Lung (tissue), 16 donors: ENCODE data around the gene AP1M2. TPM values are rescaled to one million over a fixed set of nuclear protein-coding genes. Genes with fewer than 3 reads are reported as not detected.

ENCODE experiments used
- ATAC-seq: fragments of 200-7000 bp; cut with Tn5 transposase; one replicate; pipeline ENCODE4 v1.9.1; 2020; ENCODE audit warnings: moderate number of reproducible peaks; ENCODE audit not compliant: insufficient read depth, low FRiP score
- DNase-seq, 3 donors: peaks; one replicate each; pipeline ENCODE4 v3.0.0-alpha.2; 2013 to 2017
- H3K27ac ChIP-seq, 2 donors: one replicate each; pipeline ENCODE4 v1.5.1; 2013; ENCODE audit warnings: mild to moderate bottlenecking in 2 of 2, moderate library complexity in 2 of 2, control low read depth in 1 of 2, inconsistent platforms in 1 of 2, low read depth in 1 of 2, low read length in 1 of 2
- H3K27me3 ChIP-seq, 3 donors: one replicate each; pipeline ENCODE4 v1.5.1; 2013; ENCODE audit warnings: low read length in 2 of 3; ENCODE audit not compliant: control insufficient read depth in 3 of 3, insufficient read depth in 3 of 3
- H3K36me3 ChIP-seq, 4 donors: one replicate each; pipeline ENCODE4 v1.5.1; 2013; ENCODE audit warnings: low read length in 4 of 4, mild to moderate bottlenecking in 1 of 4, moderate library complexity in 1 of 4; ENCODE audit not compliant: control insufficient read depth in 4 of 4, insufficient read depth in 4 of 4
- H3K4me1 ChIP-seq, 5 donors: one replicate each; pipeline ENCODE4 v1.5.1; 2013; ENCODE audit warnings: low read length in 5 of 5, mild to moderate bottlenecking in 2 of 5, moderate library complexity in 1 of 5; ENCODE audit not compliant: control insufficient read depth in 5 of 5, insufficient read depth in 5 of 5
- H3K4me3 ChIP-seq: one replicate; pipeline ENCODE4 v1.5.1; 2013; ENCODE audit warnings: mild to moderate bottlenecking, control low read depth, moderate library complexity
- H3K9ac ChIP-seq, 2 donors: one replicate each; pipeline ENCODE4 v1.5.1; 2013; ENCODE audit warnings: low read length in 2 of 2, control low read depth in 1 of 2; ENCODE audit not compliant: insufficient read depth in 1 of 2
- H3K9me3 ChIP-seq, 4 donors: one replicate each; pipeline ENCODE4 v1.5.1; 2013; ENCODE audit warnings: low read length in 3 of 4, mild to moderate bottlenecking in 1 of 4, moderate library complexity in 1 of 4; ENCODE audit not compliant: control insufficient read depth in 4 of 4, insufficient read depth in 3 of 4
- WGBS, 2 donors: extraction: QIAGEN DNeasy Blood & Tissue Kit; methylation state at CpG; one replicate each; pipeline ENCODE4 v1.1.7; 2013; 5-methylcytosine and 5-hydroxymethylcytosine counted together
- long read RNA-seq, 5 donors: transcript quantifications; one replicate each; lab custom pipeline, GENCODE V29; 2026
- polyA plus RNA-seq, 2 donors: library from polyadenylated mRNA; stranded (reverse); fragments of 200-250 nt; gene quantifications; one replicate each; pipeline ENCODE4 v1.2.1, GENCODE V29; 2013
- total RNA-seq, 2 donors: library from RNA; depleted of rRNA in 1 of 2; stranded (reverse); fragments of >200 nt in 1 of 2; gene quantifications; one replicate each; pipeline ENCODE4 v1.2.1, GENCODE V29; 2014 to 2021
- TF ChIP-seq, protein P1 (sequence below): IDR thresholded peaks from 2 replicates; pipeline ENCODE4 v1.5.1; 2012; ENCODE audit warnings: mild to moderate bottlenecking; ENCODE audit errors: control extremely low read depth, extremely low read depth
- donor health status: control.
- donor health status: control.
- donor health status: Bipolar disorder and iron deficiency.
- donor health status: healthy.
- donor health status: DM: yes; HTN: yes; CAD: no.

The AP1M2 gene
- total RNA-seq (10 to 100 TPM; 40.2 to 57.6 TPM), polyA plus RNA-seq (10 to 100 TPM; 31.6 to 70.9 TPM)
- long read RNA-seq, donor 1, transcript AP1M2-201 (12 exons, 1,749 nt) = major isoform, 16 of 143 reads
- long read RNA-seq, donor 1, partial matches to known transcripts = 125 of 143 reads
- long read RNA-seq, donor 1, other reads (novel, unspliced or antisense) = 0 of 143 reads
- long read RNA-seq, donor 2, partial matches to known transcripts = 5 of 7 reads
- long read RNA-seq, donor 2, other reads (novel, unspliced or antisense) = 0 of 7 reads
- long read RNA-seq, donor 3, transcript AP1M2-201 (12 exons, 1,749 nt) = major isoform, 9 of 12 reads
- long read RNA-seq, donor 3, partial matches to known transcripts = 0 of 12 reads
- long read RNA-seq, donor 3, other reads (novel, unspliced or antisense) = 0 of 12 reads
- long read RNA-seq, donor 4, partial matches to known transcripts = 0 of 2 reads
- long read RNA-seq, donor 4, other reads (novel, unspliced or antisense) = 0 of 2 reads
- long read RNA-seq, donor 5, transcript AP1M2-201 (12 exons, 1,749 nt) = major isoform, 12 of 16 reads
- long read RNA-seq, donor 5, partial matches to known transcripts = 0 of 16 reads
- long read RNA-seq, donor 5, other reads (novel, unspliced or antisense) = 0 of 16 reads

DNA sequence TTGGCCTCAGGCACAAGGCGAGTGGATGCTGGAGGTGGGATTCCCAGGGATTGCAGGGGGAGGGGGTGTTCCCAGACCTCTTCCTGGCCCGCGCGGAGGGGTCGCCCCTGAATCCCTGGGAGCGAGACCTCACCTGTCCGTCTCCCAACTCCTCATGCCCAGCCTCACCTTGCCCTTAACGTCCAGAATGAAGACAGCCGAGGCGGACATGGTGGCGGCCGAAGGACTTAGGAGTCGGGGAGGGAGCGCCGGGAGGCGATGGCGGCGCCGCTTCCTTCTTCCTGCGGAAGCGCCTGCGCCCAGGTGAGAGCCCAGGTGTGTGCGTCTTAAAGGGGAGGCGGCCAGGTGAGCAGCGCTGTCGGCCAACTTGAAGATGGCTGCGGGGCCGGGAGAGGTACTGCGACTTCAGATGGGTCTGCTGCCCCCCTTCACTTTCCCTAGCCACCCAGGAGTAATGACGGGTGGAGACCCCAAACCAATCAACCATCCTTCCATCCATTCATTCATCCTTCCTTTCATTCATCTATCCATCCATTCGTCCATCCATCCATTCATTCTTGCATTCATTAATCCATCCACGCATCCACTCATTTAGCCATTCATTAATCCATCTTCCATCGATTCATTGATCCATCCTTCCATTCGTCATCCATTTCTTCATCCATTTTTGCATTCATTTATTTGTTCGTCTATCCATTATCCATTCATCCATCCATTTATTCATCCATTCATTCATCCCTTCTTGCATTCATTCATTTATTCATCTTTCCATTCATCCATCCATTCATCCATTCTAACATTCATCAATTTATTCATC is at the start of gene AP1M2:
Gene AP1M2, minus strand, starts transcription at position 291 of the 817 bp plus-strand sequence. Its CDS starts 81 bp downstream, at position 210.
- Histone ChIP-seq H3K27ac (peak within 1 kb of the TSS in 1 of 2 donors; percentile 58), H3K36me3 (no peaks in the 10 kb centered on the region), H3K9ac (no peak within 1 kb of the TSS), H3K4me1 (peaks cover 0 to 2% (median 0%) of the 10 kb centered on the region in 5 donors), H3K27me3 (peaks cover 0 to 15% (median 10%) of the 10 kb centered on the region in 3 donors), H3K4me3 (peak within 1 kb of the TSS; percentile 44), H3K9me3 (no peaks in the 10 kb centered on the region)
- TF ChIP-seq, protein P1, sequence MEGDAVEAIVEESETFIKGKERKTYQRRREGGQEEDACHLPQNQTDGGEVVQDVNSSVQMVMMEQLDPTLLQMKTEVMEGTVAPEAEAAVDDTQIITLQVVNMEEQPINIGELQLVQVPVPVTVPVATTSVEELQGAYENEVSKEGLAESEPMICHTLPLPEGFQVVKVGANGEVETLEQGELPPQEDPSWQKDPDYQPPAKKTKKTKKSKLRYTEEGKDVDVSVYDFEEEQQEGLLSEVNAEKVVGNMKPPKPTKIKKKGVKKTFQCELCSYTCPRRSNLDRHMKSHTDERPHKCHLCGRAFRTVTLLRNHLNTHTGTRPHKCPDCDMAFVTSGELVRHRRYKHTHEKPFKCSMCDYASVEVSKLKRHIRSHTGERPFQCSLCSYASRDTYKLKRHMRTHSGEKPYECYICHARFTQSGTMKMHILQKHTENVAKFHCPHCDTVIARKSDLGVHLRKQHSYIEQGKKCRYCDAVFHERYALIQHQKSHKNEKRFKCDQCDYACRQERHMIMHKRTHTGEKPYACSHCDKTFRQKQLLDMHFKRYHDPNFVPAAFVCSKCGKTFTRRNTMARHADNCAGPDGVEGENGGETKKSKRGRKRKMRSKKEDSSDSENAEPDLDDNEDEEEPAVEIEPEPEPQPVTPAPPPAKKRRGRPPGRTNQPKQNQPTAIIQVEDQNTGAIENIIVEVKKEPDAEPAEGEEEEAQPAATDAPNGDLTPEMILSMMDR = no peak
- 32 to 33% methylated on average over 33 to 35 of the region's 35 CpGs for WGBS, 2 donors
- DNase-seq (peak in 1 of 3 donors; percentile 21), ATAC-seq (peak; percentile 78)

DNA sequence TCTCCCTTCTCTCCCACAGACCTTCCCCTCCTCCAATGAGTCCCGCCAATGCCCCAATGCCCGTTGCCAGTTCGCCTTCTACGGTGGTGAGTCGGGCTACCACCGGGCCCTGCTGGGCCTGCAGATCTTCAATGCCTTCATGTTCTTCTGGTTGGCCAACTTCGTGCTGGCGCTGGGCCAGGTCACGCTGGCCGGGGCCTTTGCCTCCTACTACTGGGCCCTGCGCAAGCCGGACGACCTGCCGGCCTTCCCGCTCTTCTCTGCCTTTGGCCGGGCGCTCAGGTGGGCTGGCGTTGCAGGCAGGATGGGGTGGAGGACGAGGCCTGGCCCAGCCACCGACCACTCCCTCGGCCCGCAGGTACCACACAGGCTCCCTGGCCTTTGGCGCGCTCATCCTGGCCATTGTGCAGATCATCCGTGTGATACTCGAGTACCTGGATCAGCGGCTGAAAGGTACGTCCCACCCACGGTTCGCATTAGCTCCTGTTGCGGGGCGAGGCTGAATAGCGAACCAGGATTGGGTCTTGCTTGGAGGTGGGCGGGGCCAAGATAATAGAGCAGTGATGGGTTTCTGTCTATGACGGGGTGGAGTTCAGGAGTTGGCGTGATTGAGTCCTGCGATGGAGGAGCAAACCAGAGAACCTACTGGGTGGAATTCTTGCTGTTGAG is 49.3 kb upstream of the AP1M2 start:
- peaks cover 9 to 58% (median 38%) of the 10 kb centered on the region in 4 donors for H3K36me3 ChIP-seq

DNA sequence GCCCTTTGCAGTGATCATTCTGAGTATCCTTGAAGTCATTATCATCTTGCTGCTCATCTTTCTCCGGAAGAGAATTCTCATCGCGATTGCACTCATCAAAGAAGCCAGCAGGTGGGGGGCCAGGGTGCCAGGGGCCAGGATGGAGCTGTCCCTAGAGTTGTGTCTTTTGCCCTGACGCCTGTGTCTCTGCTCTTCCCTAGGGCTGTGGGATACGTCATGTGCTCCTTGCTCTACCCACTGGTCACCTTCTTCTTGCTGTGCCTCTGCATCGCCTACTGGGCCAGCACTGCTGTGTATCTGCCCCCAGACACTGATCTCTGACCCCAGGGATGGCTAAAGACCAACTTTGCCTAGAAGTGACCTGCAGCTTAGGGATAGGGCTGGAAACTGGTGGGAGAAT is 47.9 kb upstream of the AP1M2 start:
- WGBS, 2 donors = 89 to 93% methylated on average over 6 of the region's 6 CpGs
- no peak for ATAC-seq
- no peak overlapping the region for H3K4me3 ChIP-seq
- peaks cover 7 to 58% (median 40%) of the 10 kb centered on the region in 4 donors for H3K36me3 ChIP-seq
- H3K9ac ChIP-seq = no peak overlapping the region
- peaks cover 0 to 3% (median 0%) of the 10 kb centered on the region in 5 donors for H3K4me1 ChIP-seq
- DNase-seq = no peak
- H3K27ac ChIP-seq = no peak overlapping the region
- H3K9me3 ChIP-seq = no peaks in the 10 kb centered on the region
- no peaks in the 10 kb centered on the region for H3K27me3 ChIP-seq
- TF ChIP-seq, protein P1 = no peak

More for the DNA sequence above, 49.3 kb upstream of the AP1M2 start:
- ATAC-seq (no peak), DNase-seq (no peak)
- 89 to 94% methylated on average over 37 of the region's 37 CpGs for whole genome bisulfite sequencing, 2 donors
- H3K4me1 ChIP-seq = peaks cover 0 to 3% (median 0%) of the 10 kb centered on the region in 5 donors
- TF ChIP-seq, protein P1 = no peak
- no peaks in the 10 kb centered on the region for H3K27me3 ChIP-seq
- H3K9me3 ChIP-seq = no peaks in the 10 kb centered on the region
- no peak overlapping the region for H3K4me3 ChIP-seq
- H3K27ac ChIP-seq = peak overlapping the region in 1 of 2 donors; percentile 18
- H3K9ac ChIP-seq = no peak overlapping the region
